SK-N-SH treated with all-trans-retinoic acid at 6 μM for 48 hours (cell line): ENCODE measurements around the gene ZFYVE27.

Source experiments
- ATAC-seq: fragments of 200-7000 bp; cut with Tn5 transposase; 3 replicates; pipeline ENCODE4 v1.9.1; 2020; ENCODE audit warnings: mild to moderate bottlenecking, moderate library complexity
- ARNTL ChIP-seq: fragments of 450-650 bp; formaldehyde crosslinking; IDR thresholded peaks from 2 replicates; pipeline ENCODE4 v1.5.0; 2020; ENCODE audit warnings: low read depth, mild to moderate bottlenecking, moderate library complexity, borderline replicate concordance
- BACH2 ChIP-seq: fragments of 250-450 bp; sonication (Bioruptor Pico); IDR thresholded peaks from 2 replicates; pipeline ENCODE4 v1.9.0; 2021; ENCODE audit warnings: mild to moderate bottlenecking, borderline replicate concordance
- CSDC2 ChIP-seq: fragments of 250-450 bp; sonication (Bioruptor Pico); IDR thresholded peaks from 2 replicates; pipeline ENCODE4 v1.5.0; 2020; ENCODE audit warnings: mild to moderate bottlenecking, moderate library complexity
- ESRRG ChIP-seq: fragments of 250-450 bp; sonication (Bioruptor Pico); IDR thresholded peaks from 2 replicates; pipeline ENCODE4 v1.6.1; 2021; ENCODE audit warnings: mild to moderate bottlenecking
- GLIS3 ChIP-seq: fragments of 250-450 bp; sonication (Bioruptor Pico); IDR thresholded peaks from 2 replicates; pipeline ENCODE4 v1.5.0; 2020; ENCODE audit warnings: mild to moderate bottlenecking, moderate library complexity
- ISL1 ChIP-seq: fragments of 250-450 bp; sonication (Bioruptor Pico); IDR thresholded peaks from 2 replicates; pipeline ENCODE4 v2.1.2; 2022; ENCODE audit warnings: mild to moderate bottlenecking, moderate library complexity
- OSR1 ChIP-seq: fragments of 250-450 bp; sonication (Bioruptor Pico); IDR thresholded peaks from 2 replicates; pipeline ENCODE4 v1.8.0; 2022; ENCODE audit warnings: moderate library complexity, mild to moderate bottlenecking, inconsistent platforms
- PPARA ChIP-seq: fragments of 250-450 bp; sonication (Bioruptor Pico); IDR thresholded peaks from 2 replicates; pipeline ENCODE4 v1.5.0; 2020; ENCODE audit warnings: mild to moderate bottlenecking, borderline replicate concordance
- RARB ChIP-seq: fragments of 250-450 bp; sonication (Bioruptor Pico); IDR thresholded peaks from 2 replicates; pipeline ENCODE4 v1.8.0; 2021; ENCODE audit warnings: mild to moderate bottlenecking, moderate library complexity
- SNAI2 ChIP-seq: fragments of 250-450 bp; sonication (Bioruptor Pico); IDR thresholded peaks from 2 replicates; pipeline ENCODE4 v1.5.0; 2020; ENCODE audit warnings: mild to moderate bottlenecking, moderate library complexity
- TCF4 ChIP-seq: fragments of 250-450 bp; sonication (Bioruptor Pico); IDR thresholded peaks from 2 replicates; pipeline ENCODE4 v1.8.0; 2021; ENCODE audit warnings: mild to moderate bottlenecking, moderate library complexity, borderline replicate concordance
- TOX ChIP-seq: fragments of 250-450 bp; sonication (Bioruptor Pico); IDR thresholded peaks from 2 replicates; pipeline ENCODE4 v1.8.0; 2021; ENCODE audit warnings: mild to moderate bottlenecking, moderate library complexity, borderline replicate concordance
- ZC3H10 ChIP-seq: fragments of 250-450 bp; sonication (Bioruptor Pico); IDR thresholded peaks from 2 replicates; pipeline ENCODE4 v1.5.1; 2021; ENCODE audit warnings: mild to moderate bottlenecking, moderate library complexity
- ZFP3 ChIP-seq: fragments of 250-450 bp; sonication (Bioruptor Pico); IDR thresholded peaks from 2 replicates; pipeline ENCODE4 v1.5.0; 2020; ENCODE audit warnings: mild to moderate bottlenecking, moderate library complexity
- ZFP30 ChIP-seq: fragments of 450-650 bp; formaldehyde crosslinking; IDR thresholded peaks from 2 replicates; pipeline ENCODE4 v1.5.0; 2022; ENCODE audit warnings: mild to moderate bottlenecking, moderate library complexity
- ZNF565 ChIP-seq: fragments of 450-650 bp; formaldehyde crosslinking; conservative IDR thresholded peaks from 2 replicates; pipeline ENCODE4 v1.5.0; 2020; ENCODE audit warnings: low read depth, mild to moderate bottlenecking, moderate library complexity
- ZNF70 ChIP-seq: fragments of 450-650 bp; formaldehyde crosslinking; IDR thresholded peaks from 2 replicates; pipeline ENCODE4 v1.5.0; 2020; ENCODE audit warnings: mild to moderate bottlenecking, moderate library complexity
- ZNF8 ChIP-seq: fragments of 450-650 bp; formaldehyde crosslinking; IDR thresholded peaks from 2 replicates; pipeline ENCODE4 v1.5.0; 2020; ENCODE audit warnings: mild to moderate bottlenecking, moderate library complexity
- TF ChIP-seq, protein P1 (sequence below): fragments of 250-450 bp; sonication (Bioruptor Pico); IDR thresholded peaks from 2 replicates; pipeline ENCODE4 v1.8.0; 2021; ENCODE audit warnings: low read depth, mild to moderate bottlenecking, moderate library complexity, borderline replicate concordance
- TF ChIP-seq, protein P2 (sequence below): fragments of 250-450 bp; sonication (Bioruptor Pico); IDR thresholded peaks from 2 replicates; pipeline ENCODE4 v1.5.0; 2020; ENCODE audit warnings: mild to moderate bottlenecking, moderate library complexity
- TF ChIP-seq, protein P3 (sequence below): fragments of 250-450 bp; sonication (Bioruptor Pico); IDR thresholded peaks from 2 replicates; pipeline ENCODE4 v1.5.1; 2021; ENCODE audit warnings: mild to moderate bottlenecking, moderate library complexity
- TF ChIP-seq, protein P4 (sequence below): fragments of 250-450 bp; sonication (Bioruptor Pico); IDR thresholded peaks from 2 replicates; pipeline ENCODE4 v1.5.1; 2020; ENCODE audit warnings: low read depth, mild to moderate bottlenecking, moderate library complexity

The ZFYVE27 gene

DNA sequence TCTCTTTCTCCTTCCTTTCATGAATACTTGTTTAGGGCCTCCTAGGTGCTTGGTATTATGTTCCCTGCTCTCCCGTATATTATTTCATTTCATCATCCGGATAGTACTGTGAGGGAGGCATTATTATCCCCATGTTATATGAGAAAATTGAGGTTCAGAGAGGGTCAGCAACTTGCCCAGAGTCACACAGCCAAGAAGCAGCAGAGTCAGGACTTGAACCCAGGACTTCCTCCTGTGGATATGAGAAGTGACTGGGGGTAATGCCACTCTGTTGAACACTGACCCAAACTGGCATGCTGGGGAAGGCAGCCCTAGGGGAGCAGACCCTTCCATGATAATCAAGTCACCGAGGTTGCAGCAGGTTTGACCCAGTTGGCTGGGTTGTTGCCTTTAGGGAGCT is 43.0 kb downstream of the ZFYVE27 start:
- no peak for TF ChIP-seq ESRRG (CRISPR knock-in tag)
- TF ChIP-seq TCF4 (CRISPR knock-in tag), result no peak
- TF ChIP-seq, protein P1, sequence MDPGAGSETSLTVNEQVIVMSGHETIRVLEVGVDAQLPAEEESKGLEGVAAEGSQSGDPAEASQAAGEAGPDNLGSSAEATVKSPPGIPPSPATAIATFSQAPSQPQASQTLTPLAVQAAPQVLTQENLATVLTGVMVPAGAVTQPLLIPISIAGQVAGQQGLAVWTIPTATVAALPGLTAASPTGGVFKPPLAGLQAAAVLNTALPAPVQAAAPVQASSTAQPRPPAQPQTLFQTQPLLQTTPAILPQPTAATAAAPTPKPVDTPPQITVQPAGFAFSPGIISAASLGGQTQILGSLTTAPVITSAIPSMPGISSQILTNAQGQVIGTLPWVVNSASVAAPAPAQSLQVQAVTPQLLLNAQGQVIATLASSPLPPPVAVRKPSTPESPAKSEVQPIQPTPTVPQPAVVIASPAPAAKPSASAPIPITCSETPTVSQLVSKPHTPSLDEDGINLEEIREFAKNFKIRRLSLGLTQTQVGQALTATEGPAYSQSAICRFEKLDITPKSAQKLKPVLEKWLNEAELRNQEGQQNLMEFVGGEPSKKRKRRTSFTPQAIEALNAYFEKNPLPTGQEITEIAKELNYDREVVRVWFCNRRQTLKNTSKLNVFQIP (CRISPR knock-in tag), result no peak
- no peak for TF ChIP-seq ZNF70
- TF ChIP-seq SNAI2 (CRISPR knock-in tag), result no peak
- TF ChIP-seq ZNF565 (CRISPR knock-in tag), result no peak
- TF ChIP-seq PPARA (CRISPR knock-in tag), result no peak
- no peak for ATAC-seq

DNA sequence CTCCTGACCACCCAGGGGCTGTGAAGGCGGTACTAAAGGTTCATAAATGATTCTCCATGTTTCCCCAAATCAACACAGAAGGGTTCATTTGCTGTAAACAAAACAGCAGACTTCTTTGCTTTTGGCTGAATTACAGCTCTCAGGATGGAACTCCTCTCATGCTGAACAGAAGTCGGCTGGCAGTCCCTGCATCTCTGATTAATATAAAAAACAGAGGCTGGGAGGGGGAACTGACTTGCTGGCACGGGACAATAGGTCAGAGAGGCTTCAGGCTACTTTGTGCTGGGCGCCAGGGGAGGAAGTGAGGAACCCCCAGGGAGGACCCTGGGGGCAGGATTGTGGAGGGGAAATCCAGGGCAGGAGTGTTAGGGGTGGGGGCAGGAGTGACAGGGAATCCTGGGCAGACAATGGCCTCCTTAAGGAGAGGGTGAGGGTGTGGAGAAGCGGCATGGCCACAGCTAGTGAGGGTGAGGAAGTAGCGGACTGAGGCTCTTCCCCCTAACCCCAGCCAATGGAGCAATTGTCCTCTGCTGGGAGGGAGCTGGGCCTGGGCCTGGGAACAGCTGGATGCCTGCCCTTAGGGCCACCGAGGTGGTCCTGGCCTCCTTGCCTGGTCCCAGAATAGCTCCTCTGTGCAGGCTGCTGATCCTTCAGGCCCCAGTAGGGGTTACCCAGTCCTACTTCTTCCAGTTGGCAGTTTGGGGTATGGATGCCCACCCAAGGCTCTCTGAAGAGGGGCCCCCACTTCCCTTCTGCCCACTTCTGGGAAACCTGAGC is 44.1 kb downstream of the ZFYVE27 start:
- no peak for TF ChIP-seq CSDC2 (CRISPR knock-in tag)
- TF ChIP-seq ISL1 (CRISPR knock-in tag), result no peak
- TF ChIP-seq TCF4 (CRISPR knock-in tag), result no peak
- TF ChIP-seq ZFP30 (CRISPR knock-in tag), result no peak
- TF ChIP-seq ZC3H10 (CRISPR knock-in tag), result no peak
- TF ChIP-seq, protein P2, sequence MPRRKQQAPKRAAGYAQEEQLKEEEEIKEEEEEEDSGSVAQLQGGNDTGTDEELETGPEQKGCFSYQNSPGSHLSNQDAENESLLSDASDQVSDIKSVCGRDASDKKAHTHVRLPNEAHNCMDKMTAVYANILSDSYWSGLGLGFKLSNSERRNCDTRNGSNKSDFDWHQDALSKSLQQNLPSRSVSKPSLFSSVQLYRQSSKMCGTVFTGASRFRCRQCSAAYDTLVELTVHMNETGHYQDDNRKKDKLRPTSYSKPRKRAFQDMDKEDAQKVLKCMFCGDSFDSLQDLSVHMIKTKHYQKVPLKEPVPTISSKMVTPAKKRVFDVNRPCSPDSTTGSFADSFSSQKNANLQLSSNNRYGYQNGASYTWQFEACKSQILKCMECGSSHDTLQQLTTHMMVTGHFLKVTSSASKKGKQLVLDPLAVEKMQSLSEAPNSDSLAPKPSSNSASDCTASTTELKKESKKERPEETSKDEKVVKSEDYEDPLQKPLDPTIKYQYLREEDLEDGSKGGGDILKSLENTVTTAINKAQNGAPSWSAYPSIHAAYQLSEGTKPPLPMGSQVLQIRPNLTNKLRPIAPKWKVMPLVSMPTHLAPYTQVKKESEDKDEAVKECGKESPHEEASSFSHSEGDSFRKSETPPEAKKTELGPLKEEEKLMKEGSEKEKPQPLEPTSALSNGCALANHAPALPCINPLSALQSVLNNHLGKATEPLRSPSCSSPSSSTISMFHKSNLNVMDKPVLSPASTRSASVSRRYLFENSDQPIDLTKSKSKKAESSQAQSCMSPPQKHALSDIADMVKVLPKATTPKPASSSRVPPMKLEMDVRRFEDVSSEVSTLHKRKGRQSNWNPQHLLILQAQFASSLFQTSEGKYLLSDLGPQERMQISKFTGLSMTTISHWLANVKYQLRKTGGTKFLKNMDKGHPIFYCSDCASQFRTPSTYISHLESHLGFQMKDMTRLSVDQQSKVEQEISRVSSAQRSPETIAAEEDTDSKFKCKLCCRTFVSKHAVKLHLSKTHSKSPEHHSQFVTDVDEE (CRISPR knock-in tag), result no peak
- TF ChIP-seq ZFP3, result no peak
- TF ChIP-seq ZNF8 (CRISPR knock-in tag), result no peak
- TF ChIP-seq ZNF565 (CRISPR knock-in tag), result no peak
- no peak for TF ChIP-seq GLIS3 (CRISPR knock-in tag)
- TF ChIP-seq OSR1 (CRISPR knock-in tag), result no peak
- TF ChIP-seq BACH2 (CRISPR knock-in tag), result no peak
- no peak for TF ChIP-seq TOX (CRISPR knock-in tag)
- TF ChIP-seq, protein P3, sequence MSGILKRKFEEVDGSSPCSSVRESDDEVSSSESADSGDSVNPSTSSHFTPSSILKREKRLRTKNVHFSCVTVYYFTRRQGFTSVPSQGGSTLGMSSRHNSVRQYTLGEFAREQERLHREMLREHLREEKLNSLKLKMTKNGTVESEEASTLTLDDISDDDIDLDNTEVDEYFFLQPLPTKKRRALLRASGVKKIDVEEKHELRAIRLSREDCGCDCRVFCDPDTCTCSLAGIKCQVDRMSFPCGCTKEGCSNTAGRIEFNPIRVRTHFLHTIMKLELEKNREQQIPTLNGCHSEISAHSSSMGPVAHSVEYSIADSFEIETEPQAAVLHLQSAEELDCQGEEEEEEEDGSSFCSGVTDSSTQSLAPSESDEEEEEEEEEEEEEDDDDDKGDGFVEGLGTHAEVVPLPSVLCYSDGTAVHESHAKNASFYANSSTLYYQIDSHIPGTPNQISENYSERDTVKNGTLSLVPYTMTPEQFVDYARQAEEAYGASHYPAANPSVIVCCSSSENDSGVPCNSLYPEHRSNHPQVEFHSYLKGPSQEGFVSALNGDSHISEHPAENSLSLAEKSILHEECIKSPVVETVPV (CRISPR knock-in tag), result no peak
- no peak for TF ChIP-seq ESRRG (CRISPR knock-in tag)
- TF ChIP-seq, all 23 proteins: peak for 0
- ATAC-seq, result peak; percentile 31; the same call in 2 of the 3 replicates

DNA sequence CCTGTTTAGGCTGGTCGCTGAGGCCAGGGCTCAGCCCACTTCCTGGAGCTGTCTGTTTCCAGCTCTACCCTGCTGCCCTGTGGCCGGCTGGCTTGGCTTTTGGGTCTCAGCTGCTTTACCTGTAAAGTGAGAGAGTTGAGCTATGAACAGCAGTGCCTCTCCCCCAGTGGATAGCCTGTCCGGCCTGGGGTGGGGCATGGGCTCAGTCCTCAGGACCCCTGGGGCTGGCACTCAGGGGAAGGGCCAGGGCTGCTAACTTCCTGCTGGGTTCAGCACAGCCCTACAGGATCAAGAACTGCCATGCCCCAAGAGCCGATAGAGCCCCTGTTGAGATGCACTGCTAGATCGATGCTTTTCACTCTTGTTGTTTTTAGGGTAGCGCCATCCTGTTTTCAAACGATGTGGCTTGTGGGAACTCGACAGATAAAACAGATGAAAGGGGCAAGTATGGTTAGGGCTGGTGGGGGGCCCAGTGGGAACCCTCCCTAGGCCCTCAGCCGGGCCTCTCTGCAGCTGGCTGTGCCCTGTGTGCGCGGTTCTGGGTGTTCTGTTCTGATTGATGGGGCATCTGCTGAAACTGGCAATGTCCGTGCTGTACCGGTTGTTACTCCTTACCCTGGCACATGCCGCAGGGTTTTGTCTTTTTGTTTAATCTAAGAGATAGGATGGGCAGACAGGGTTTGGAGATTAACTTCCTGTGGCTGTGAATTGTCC is 44.8 kb downstream of the ZFYVE27 start:
- peak; percentile 31; the same call in 2 of the 3 replicates for ATAC-seq
- TF ChIP-seq ZNF8 (CRISPR knock-in tag), result no peak
- TF ChIP-seq BACH2 (CRISPR knock-in tag), result no peak
- TF ChIP-seq SNAI2 (CRISPR knock-in tag), result no peak
- TF ChIP-seq, protein P4, sequence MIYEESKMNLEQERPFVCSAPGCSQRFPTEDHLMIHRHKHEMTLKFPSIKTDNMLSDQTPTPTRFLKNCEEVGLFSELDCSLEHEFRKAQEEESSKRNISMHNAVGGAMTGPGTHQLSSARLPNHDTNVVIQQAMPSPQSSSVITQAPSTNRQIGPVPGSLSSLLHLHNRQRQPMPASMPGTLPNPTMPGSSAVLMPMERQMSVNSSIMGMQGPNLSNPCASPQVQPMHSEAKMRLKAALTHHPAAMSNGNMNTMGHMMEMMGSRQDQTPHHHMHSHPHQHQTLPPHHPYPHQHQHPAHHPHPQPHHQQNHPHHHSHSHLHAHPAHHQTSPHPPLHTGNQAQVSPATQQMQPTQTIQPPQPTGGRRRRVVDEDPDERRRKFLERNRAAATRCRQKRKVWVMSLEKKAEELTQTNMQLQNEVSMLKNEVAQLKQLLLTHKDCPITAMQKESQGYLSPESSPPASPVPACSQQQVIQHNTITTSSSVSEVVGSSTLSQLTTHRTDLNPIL (CRISPR knock-in tag), result no peak
- TF ChIP-seq ZNF70, result no peak
- TF ChIP-seq, protein P1 (CRISPR knock-in tag), result no peak
- TF ChIP-seq, protein P3 (CRISPR knock-in tag), result no peak
- TF ChIP-seq ZFP30 (CRISPR knock-in tag), result no peak
- TF ChIP-seq GLIS3 (CRISPR knock-in tag), result no peak
- TF ChIP-seq RARB (CRISPR knock-in tag), result no peak
- TF ChIP-seq TOX (CRISPR knock-in tag), result no peak
- TF ChIP-seq ISL1 (CRISPR knock-in tag), result no peak
- TF ChIP-seq, protein P2 (CRISPR knock-in tag), result no peak
- TF ChIP-seq ARNTL (CRISPR knock-in tag), result no peak
